Fibroblast of lung (primary cell): ENCODE data around the gene CDH19.

ENCODE experiments used
- EZH2 ChIP-seq: IDR thresholded peaks from 2 replicates; pipeline ENCODE4 v1.5.1; 2012; ENCODE audit warnings: low read length, control low read depth, mild to moderate bottlenecking; ENCODE audit errors: missing control alignments
- TF ChIP-seq, protein P1 (sequence below), 2 donors: IDR thresholded peaks in 1 of 2; conservative IDR thresholded peaks in 1 of 2; 1 replicate in 1 of 2; 2 replicates in 1 of 2; pipeline ENCODE4 v1.5.1; 2011 to 2012; ENCODE audit warnings: low read length in 2 of 2, control low read depth in 1 of 2, inconsistent platforms in 1 of 2, low read depth in 1 of 2, mild to moderate bottlenecking in 1 of 2

DNA sequence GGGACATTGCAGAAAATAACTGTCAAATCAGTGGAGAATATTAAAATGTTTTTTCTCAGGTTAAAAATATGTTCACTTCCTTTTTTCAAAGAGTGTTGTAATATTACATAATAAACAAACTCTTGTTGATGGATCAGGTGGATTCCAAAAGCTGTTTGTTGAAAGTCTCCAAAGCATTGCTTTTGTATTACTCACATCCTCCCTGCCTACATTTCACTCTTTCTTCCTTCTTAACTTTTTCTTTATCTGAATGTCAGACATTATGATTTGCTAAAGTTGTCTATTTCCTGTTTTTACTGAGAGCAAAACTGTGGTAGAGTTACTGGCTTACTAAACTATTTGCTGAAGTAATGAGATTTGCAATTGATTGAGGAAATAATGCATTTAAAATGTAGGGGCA lies 92.1 kb downstream of the CDH19 start:
- TF ChIP-seq EZH2 = no peak
- TF ChIP-seq, protein P1, sequence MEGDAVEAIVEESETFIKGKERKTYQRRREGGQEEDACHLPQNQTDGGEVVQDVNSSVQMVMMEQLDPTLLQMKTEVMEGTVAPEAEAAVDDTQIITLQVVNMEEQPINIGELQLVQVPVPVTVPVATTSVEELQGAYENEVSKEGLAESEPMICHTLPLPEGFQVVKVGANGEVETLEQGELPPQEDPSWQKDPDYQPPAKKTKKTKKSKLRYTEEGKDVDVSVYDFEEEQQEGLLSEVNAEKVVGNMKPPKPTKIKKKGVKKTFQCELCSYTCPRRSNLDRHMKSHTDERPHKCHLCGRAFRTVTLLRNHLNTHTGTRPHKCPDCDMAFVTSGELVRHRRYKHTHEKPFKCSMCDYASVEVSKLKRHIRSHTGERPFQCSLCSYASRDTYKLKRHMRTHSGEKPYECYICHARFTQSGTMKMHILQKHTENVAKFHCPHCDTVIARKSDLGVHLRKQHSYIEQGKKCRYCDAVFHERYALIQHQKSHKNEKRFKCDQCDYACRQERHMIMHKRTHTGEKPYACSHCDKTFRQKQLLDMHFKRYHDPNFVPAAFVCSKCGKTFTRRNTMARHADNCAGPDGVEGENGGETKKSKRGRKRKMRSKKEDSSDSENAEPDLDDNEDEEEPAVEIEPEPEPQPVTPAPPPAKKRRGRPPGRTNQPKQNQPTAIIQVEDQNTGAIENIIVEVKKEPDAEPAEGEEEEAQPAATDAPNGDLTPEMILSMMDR (conservative IDR thresholded peaks at IDR 0.05 in 1 of 2, IDR thresholded peaks at IDR 0.05 in 1 of 2; ENCODE audit: low read depth in 1 of 2, low read length in 2 of 2) = no peak
